HEK293 (cell line): ENCODE data around the gene MTG1.

Source experiments
- YY1 ChIP-seq: fragments of 450-650 bp; formaldehyde crosslinking; IDR thresholded peaks from 2 replicates; pipeline ENCODE4 v1.5.1; 2018; ENCODE audit warnings: missing biosample characterization, missing genetic modification characterization
- ZNF544 ChIP-seq: fragments of 450-650 bp; formaldehyde crosslinking; IDR thresholded peaks from 2 replicates; pipeline ENCODE4 v1.5.0; 2017; ENCODE audit warnings: missing biosample characterization, missing genetic modification characterization
- ZNF555 ChIP-seq: fragments of 450-650 bp; formaldehyde crosslinking; conservative IDR thresholded peaks from 2 replicates; pipeline ENCODE4 v1.5.1; 2017; ENCODE audit warnings: missing biosample characterization, mild to moderate bottlenecking, missing genetic modification characterization, inconsistent platforms
- TF ChIP-seq, protein P1 (sequence below): fragments of 450-650 bp; formaldehyde crosslinking; IDR thresholded peaks from 2 replicates; pipeline ENCODE4 v1.5.1; 2016; ENCODE audit warnings: missing biosample characterization, missing genetic modification characterization

DNA sequence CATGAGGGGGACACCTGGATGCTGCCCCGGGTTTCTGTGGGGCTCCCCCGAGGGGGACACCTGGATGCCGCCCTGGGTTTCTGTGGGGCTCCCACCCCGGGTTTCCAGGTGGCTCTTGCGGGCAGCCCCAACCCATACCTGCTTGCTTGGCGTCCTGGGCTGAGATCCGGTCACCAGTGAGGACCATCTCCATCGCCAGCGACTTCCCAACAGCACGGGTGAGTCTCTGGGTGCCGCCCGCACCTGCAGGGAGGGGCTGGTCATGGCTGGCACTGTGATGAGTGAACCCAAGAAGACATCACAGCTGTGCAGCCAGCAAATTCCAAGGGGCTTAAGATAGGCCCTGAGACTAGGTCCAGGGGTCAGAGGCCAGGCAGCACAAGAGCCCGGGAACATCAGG, 27.2 kb upstream of the MTG1 start:
- no peak for TF ChIP-seq YY1 (tag by site-specific recombination)
- TF ChIP-seq ZNF544 (tag by site-specific recombination): no peak
- TF ChIP-seq, protein P1, sequence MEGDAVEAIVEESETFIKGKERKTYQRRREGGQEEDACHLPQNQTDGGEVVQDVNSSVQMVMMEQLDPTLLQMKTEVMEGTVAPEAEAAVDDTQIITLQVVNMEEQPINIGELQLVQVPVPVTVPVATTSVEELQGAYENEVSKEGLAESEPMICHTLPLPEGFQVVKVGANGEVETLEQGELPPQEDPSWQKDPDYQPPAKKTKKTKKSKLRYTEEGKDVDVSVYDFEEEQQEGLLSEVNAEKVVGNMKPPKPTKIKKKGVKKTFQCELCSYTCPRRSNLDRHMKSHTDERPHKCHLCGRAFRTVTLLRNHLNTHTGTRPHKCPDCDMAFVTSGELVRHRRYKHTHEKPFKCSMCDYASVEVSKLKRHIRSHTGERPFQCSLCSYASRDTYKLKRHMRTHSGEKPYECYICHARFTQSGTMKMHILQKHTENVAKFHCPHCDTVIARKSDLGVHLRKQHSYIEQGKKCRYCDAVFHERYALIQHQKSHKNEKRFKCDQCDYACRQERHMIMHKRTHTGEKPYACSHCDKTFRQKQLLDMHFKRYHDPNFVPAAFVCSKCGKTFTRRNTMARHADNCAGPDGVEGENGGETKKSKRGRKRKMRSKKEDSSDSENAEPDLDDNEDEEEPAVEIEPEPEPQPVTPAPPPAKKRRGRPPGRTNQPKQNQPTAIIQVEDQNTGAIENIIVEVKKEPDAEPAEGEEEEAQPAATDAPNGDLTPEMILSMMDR (tag by site-specific recombination): no peak
- TF ChIP-seq ZNF555 (tag by site-specific recombination): no peak
